HG02981 (cell line): ENCODE data around the gene ELAVL2.

Experiments used
- ATAC-seq: cut with Tn5 transposase; IDR thresholded peaks from one replicate; pipeline ENCODE4 v1.9.1; 2021; ENCODE audit warnings: mild to moderate bottlenecking, moderate library complexity; ENCODE audit not compliant: unreplicated experiment

The ELAVL2 gene

DNA sequence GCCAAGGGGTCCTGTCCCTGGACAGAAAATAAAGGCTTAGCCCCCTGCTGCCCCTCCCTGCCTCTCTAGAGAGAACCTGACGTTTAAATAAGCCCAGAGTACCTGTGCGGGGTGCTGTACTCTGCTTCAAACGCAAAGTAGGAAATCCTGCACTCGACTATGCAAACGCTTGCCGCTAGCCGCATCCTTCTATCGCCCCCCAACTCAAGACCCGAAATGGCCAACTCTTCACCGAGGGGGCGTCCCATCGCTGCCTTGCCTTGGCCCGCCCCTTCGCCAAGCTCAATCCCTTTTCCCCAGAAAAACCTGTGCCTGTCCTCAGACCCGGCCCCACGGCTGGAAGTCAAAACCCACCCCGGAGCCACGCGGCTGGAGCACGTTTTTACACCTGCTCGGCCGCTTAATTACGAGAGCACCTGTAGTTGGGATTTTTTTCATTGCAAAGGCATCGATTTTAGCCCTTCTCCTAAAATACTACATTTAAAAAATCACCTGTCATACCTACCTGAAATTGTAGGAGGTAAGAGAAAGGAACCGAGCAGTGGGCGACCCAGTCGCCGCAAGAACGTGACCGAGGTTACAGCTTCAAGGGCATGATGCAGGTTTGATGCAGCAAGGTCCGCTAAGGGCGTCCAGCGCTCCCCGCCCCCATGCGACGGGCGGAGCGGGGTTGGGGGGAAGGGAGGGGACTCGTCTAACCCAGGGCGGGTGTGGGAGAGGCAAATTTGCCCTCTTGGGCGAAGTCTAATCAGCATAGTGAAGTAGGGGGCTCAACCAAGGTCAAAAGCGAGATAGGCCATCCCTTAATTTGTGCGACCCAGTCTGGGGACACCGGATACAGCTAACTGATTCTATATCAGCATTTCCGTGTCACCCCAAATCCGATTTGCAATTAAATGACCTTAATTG, 3.5 kb downstream of the ELAVL2 start:
- no peak for ATAC-seq

DNA sequence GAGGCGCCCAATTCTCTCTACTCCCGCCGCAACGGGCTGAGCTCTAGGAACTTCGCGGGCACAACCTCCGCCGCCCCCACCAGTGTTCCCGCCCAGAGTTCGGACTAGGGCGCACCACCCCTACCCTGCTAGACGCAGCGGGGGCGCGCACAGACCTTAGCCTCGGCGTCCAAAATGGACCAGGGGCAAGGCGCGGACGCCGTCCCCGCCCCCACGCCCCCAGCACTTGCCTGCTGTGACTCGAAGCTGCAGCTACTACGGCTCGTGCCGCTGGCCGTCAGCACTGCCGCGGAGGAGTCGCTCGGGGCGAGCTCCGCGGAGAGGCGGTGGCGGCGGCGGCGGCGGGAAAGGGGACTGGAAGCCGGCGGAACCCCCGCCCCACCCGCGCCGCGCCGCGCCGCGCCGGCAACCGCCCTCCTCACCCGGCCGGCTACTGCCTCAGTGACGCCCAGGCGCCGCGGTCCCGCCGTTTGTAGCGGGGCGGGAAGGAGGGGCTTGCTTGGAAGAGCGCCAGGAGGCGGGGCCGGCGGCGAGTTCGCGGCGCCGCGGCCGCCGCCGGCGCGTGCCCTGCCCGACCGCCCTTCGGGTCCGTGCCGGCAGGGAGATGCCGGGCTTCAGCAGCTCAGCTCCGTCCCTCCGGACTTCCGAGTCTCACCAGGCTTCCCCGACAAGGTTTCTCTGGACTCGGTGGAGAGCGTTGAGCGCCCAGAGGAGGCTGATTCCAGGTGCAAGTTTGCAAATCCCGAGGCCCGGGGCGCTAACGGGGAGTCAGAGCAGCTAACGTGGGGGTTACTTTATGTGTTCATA, 4.5 kb downstream of the ELAVL2 start:
- no peak for ATAC-seq

DNA sequence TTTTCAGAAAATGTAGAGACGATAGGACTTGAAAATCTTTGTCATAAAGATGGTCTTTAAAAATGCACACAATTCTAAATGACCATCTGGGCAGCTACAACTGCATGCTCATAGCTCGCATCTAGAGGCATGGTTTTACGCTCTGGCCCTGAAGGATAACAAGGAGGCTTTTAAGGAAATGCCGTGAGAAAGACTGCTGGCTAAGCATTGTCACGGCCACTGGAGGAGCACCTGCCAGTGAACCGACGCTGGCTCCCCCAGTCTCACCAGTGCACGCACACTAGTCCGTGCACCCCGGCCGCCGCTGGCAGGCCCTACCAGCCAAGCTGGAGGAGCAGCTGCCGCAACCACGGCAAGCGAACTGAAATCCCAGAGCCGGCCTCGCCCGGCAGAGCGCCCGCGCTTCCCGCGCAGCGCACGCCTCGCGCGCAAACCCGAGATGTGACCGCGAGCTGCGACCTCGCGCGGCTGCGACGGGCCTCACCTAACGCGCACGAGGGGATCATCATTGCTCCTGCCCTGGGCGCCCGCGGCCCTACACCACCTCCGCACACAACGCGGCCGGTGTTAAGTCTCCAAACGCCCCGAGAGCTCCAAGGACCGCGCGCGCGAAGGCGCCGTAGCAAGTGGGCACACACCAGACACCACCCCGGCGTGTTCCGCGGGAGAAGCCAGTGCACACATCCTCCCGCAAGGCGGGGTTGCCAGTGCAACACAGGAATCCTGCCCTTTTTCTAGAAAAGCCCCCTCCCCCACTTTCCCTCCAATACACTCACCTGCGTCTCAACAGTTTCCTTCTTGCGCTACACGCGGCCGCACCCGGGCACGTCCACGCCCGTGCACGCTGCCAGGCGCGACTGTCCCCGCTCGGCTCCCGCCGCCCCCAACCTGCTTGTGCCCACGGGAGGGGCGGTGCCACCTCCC, 5.3 kb downstream of the ELAVL2 start:
- ATAC-seq: no peak

DNA sequence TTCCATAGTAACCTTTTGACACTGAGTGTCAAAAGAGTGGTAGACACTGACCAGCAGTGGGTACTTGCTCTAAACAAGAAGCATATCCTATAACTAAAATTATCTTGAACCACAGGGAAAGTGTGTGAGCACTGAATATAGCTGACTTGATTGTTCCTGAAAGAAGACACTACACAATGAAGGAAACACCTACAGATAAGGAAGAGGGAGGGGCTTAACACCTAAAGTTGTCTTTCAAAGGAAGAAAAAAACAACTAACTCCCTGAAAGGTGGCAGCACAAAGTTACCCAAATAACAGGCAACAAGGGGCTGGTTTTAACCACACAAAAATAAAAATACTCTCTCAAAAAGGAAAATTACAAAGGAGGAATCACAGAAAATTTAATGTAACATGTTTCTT, 6.6 kb downstream of the ELAVL2 start:
- no peak for ATAC-seq

DNA sequence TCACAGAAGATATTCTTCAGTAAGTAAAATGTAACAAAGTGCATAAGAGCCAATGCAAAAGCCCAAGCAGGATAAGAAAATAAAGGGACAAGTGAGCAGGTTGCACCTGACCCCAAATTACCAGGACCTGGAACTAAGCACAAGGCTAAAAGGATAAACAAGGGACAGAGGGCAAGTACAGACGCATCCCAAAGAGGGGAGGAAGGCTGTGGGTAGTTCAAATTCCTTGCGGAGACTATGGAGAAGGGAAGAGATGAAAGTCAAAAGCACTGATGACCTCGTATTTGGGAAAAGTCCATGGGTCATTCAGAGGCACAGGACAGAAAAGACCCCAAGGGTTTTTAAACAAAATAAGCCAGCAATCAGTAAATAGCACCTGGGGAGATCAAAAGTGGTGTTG, 11.8 kb downstream of the ELAVL2 start:
- ATAC-seq: no peak

DNA sequence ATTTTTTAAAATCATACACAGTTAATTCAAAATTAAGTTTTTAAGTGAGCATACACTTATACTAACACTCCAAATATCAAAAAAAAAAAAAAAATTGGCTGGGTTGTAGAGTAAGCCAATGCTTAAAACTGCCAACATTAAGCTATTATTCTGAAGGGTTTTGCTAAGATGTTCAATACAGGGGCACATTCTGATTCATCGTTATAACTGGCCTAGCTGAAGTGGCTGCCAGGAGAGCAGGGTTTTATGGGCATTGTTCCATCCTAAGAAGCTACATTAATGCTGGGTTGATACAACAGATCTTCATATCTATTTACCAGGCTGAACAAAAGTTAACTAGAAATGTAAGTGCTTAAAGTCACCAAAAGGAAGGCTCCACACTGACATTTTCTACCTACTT, 13.4 kb downstream of the ELAVL2 start:
- no peak for ATAC-seq

DNA sequence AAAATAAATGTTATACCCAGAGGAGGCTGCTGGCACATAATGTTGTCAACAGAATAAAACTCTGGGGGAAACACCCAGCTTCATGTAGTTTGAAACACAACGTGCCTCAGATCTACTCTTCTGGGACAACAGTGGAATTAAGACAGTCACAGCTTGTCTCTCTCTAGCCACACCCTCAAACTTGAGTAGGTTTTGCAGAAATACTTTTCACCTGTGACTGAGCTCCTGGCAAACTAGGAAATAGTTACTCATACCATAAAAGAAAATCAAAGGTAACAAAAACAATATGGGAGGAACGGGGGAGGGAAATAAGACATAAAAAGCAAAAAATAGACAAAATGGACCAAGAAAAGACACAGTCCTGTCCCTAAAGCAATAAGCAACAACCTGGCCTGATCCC, 14.4 kb downstream of the ELAVL2 start:
- ATAC-seq: no peak

DNA sequence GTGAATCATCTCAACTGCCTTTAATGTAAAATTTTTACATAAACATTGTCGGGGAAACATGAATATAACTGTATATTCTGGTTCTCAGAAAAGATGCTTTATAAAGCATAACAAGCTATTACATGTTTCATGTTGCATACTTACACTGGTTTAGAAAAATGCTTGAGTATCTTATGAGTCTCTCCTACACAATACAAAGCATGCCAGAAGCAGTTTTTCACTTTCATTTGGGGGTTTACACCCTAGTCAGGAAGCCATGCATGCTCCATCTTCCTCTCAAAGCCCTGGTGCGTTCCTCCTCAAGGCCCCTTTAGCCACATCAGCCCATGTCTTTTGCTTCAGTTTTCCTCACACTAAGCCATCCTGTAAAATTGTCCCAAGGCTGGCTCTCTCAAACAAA, 22.8 kb downstream of the ELAVL2 start:
- no peak for ATAC-seq

DNA sequence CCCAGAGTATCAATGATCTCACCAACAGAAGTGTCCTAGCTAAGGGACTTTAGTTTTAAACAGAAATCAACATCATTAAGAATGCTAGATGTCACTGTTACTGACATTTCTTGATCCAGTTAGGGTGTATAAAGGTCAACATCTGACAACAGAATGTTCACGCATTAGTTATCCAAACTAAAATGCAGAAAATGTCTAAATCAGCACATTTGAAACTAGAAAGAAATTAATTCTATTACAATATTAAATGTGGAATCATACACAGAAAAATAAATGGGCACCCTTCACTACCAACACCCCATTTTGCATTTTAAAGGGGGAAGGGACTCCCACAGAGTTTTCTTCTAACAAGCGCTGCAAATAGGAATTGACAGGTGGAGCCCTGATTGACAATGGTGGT, 24.5 kb downstream of the ELAVL2 start:
- no peak for ATAC-seq

DNA sequence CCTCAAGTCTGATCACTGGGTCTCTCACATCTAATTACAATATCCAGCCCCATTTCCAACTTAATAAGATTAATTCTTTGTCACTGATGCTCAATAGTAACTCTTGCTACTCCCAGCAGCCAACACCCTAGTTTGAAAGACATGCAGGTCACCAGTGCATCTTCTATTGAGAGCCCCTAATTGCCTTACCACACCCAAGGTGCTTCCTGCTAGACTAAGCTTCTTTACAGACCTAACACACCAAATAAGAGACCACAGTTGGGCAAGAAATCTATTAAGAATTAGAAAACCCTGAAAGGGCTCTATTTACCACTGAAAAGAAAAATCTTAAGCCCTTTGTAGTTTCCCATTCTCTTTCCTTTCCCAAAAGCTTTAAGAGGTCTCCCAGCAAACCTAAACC, 26.5 kb downstream of the ELAVL2 start:
- ATAC-seq: no peak

DNA sequence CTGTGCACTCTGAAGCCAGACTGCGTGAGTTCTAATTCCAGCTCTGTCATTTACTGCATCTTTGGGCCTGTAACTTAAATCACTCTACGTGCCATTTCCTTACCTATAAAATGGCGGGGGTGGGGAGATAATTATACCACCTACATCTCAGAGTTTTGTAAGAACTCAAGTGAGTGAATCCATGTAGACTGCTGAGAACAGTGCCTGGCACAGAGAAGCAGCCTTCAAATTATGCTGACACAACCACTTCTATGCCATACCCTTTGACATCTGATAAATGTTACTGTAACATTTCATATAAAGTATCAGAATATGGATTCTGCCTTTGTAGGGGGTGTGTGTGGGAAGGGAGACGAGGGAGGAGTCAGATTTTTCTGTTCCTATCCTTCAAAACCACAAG, 27.7 kb downstream of the ELAVL2 start:
- ATAC-seq: no peak

DNA sequence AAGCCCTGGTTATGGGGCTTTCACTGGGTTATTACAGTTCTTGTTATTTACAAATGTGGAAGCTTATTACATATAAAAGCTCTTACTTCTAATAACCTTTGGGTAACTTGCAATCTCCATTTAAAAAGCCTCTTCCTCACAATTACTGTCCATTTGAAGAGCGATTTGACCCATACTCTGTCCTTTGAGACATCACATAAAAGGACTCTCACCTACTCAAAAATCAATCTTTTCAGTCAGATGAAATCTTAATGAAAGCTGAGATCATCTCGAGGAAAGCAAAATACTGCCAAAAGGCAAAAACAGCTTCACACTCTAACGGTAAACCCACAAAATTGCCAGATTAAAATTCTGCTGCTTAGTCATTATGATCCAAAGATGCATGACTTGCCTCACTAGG, 29.8 kb downstream of the ELAVL2 start:
- no peak for ATAC-seq

DNA sequence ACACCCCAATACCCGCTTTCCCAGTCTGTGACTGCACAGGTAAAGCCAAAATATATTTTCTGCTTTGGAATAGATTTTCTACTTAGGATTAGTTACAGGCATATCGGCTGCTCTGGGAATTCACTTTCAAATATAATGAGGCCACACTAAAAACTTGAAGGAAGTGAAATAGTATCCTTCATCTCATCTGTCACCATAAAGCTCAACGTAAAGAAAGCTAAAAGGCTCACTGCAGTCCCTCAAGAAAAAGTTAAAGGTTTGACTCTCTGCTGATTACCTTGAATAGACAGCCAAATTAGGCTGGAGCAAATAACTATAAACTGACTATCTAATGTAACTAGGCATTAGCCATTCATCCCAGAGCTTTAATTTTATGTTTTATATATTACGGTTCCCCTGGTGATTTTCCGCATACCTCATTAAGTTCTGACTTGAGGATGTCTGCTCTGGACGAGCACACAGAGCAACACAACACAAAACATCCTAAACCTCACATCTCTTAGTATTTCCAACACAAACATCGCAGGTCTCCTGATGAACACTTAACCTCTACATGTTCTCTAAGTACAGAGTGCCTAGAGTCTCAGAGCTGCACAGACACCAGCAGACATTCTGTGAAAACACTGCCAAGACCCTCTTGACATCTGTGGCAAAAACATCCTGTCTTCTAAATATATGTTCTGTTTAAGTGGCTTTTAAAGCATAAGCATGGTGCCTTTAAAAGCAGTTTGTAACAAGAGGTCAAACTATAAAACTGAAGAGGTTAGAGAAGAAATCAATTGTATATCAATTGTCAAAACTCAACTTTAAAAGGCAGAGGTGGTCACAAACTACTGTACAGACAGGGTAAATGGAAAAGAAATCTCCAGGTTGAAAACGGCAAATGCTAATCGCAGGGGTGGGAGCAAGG, 35.4 kb downstream of the ELAVL2 start:
- no peak for ATAC-seq

DNA sequence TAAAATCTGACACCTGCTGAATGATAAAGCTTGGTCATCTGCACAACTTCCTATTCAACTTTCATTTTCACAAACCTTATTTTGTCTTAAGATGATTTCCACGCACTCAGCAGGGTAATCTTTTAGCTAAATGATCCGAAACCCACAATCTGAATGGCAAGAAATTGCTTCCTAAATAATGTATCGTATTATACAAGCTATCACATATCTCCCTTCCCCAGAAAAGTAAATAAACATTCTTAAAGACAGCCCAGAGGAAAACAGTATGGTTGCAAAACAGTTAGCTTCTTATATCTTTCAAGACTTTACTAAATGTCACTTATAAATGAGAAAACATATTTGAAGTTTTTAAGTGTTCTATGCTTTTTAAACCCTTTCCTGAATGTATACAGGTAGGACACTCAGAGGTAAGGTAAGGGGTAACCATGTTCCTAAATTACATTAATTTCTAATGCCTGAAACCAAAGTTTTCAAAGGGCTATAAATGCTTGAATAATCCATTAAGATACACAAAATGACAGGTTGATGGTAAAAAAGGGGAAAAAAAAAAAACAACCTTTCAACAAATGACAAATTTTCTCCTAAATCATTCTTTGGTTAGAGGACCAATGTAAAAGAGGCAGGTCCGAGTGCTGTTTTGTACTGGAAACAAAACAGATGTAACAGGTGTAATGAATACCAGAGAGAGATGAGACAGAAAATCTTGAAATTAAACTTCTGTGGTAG, 36.3 kb downstream of the ELAVL2 start:
- ATAC-seq: no peak

DNA sequence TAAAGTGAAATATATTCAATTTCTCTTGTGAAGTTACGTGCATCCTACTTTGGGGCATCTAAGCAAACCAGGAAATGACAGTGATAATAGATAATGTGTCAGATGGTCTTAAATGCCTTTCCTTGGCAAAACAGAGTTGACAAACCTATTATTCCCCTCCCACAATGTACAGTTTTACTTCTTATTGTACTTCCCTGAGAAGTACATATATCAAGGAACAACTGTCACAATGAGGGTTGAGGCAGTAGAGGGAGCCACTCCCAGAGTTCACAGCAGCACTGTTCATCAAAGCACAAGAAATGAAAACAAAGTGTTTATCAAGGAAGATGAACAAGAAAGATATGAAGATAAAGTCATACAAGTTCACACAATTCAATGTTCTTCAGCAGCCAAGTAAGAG, 41.1 kb downstream of the ELAVL2 start:
- no peak for ATAC-seq

DNA sequence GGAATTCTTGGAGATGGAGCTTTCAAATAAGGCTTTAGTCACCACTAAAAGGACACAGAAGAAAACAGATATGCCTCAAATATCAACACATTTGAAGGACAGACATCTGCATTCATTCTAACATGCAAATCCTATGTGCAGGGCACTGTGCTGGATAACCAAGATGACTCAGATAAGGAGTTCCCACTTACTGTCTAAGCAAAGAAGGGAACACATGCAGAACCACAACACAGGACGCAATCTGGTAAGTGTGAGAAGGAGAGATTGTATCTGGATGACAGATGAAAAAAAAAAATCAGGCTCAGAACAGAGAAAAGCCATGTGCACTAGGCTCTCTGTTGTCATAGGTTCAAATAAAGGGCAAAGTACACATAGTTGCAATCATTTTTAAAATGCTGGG, 42.5 kb downstream of the ELAVL2 start:
- ATAC-seq: no peak

DNA sequence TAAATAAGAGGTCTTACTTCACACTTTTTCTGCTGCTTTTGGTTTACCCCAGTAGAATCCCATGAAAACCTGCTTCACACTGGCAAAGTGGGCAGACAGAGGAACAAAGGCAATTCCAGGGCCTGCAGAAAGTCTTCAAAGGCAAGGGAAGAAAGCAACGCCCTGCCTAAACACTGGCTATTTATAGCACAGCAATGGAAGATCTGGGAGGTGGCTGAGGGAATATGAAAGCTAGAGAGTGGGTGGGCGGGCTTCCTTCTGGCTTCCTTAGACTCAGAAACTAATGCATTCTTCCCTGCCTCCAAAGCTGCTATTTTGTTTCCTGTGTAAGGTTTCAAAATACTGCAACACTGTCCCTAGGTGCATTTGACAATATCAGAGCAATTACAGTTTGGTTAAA, 46.8 kb downstream of the ELAVL2 start:
- no peak for ATAC-seq

DNA sequence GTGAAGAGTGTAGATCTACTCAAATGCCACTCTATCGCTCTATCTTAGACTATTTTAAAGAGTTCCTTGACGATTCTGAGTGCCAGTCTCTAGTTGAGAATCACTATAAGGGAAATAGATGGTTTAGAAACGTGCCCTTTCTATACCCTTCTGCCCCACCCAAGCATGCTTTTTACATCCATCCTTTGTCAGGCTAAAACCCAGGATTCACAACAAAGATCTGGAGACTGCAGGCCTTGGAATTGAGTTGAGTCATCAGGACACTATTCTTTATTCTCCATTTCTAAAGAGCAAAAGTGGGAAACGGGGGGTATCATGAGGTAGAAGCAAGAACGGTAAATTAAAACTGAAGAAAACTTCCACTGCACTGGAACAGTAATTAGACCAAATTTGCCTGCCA, 48.7 kb downstream of the ELAVL2 start:
- no peak for ATAC-seq

DNA sequence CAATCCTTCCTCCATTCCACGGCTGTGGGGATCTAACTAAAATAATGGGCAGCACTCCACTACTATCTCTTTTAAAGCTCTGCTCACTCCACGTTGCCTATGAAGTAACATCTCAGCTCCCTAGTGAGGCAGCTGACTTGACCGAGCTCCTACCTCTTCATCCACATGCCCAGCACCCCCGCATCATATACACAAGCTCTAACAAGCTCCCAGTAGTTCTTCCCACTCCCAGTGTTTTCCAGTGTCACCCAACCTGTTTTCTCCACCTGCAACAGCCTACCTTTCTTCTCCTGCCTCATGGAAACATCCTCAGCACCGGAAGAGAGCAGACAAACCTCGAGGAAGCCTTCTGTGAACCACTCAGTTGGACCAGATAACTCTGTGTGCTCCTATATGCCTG, 50.5 kb downstream of the ELAVL2 start:
- ATAC-seq: no peak
